ENCODE results near the gene TEX29.

The TEX29 gene

GRCh38 chr13:111322001-111322915 lies 1.8 kb downstream of the TEX29 start:
- DNase-seq (ENCODE audit: low spot score), result no peak

DNA sequence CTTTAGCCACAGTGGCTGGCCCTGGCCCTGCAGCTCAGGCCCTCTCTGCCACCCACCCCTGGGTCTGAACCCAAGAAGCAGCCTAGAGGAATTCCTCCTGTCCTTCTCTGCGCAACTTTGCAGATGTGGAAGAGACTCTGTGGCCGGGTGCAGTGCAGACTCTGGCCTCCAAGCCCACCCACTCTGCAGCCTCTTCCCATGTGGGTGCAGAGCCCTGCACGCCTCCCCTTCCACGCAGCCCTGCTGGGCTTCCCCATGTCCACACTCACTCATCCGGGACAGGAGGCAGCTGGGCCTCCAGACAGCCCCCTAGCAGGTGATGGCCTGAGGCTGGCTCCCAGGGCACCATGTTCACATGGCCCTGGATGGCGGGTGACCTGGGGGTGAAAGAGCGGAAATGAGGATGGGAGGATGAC lies 2.5 kb downstream of the TEX29 start:
- no peak for DNase-seq (ENCODE audit: low spot score)

DNA sequence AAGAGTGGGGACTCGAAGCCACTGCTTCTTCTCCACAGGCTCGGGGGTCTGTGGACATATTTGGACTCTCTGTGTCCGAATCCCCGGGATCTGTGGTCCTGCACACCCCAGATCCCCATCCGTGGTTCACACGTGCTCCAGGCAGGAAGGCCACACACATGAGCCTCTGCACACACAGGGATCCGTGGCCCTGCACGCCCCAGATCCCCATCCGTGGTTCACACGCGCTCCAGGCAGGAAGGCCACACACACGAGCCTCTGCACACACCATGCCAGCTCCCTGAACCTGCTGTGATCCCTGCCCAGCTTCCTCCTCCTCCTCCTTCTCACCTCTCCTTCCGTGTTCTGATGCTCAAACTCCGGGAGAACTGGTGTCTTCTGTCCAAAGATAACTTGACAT lies 3.1 kb downstream of the TEX29 start:
- DNase-seq (ENCODE audit: low spot score), result no peak

GRCh38 chr13:111323950-111324651 lies 3.7 kb downstream of the TEX29 start:
- no peak for DNase-seq (ENCODE audit: low spot score)

DNA sequence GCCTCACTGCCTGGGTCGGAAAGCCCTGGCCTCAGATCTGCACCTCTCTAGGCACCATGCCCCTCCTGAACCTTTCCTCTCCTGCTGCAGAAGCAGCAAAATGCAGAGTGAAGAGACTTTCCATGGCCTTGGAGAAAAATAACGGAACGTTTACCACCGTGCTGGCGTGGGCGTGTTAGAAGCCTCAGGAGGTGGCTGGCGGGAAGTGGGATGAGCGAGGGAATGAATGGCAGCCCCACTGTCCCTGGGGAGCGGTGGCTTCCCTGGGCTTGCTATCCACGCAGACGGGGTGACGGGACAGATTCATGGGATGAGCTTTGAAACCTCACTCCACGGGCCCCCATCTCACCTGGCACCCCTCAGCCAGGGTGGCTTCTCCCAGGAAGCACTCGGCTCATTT lies 4.3 kb downstream of the TEX29 start:
- DNase-seq (ENCODE audit: low spot score), result no peak

- DNase-seq (ENCODE audit: low spot score), result no peak
Measured at GRCh38 chr13:111325146-111325890, 4.9 kb downstream of the TEX29 start.

DNA sequence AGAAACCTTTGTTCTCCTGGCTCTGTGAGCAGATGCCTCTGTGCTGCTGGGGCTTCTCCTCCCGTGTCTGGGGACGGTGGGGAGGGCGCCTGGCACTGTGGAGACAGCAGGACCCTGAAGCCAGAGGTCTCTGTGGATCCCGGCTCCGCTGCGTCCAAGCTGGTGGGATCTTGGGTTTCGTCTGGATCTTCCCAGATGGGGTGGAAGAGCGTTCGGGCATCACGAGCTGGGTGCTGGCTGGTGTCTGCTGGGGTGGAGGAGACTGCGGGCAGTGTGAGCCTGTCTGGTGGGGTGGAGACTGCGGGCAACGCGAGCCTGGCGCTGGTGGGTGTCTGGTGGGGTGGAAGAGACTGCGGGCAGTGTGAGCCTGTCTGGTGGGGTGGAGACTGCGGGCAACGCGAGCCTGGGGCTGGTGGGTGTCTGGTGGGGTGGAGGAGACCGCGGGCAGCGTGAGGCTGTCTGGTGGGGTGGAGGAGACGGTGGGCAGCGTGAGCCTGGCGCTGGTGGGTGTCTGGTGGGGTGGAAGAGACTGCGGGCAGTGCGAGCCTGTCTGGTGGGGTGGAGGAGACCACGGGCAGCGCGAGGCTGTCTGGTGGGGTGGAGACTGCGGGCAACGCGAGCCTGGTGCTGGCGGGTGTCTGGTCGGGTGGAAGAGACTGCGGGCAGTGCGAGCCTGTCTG lies 5.6 kb downstream of the TEX29 start:
- DNase-seq (ENCODE audit: low spot score), result no peak

DNA sequence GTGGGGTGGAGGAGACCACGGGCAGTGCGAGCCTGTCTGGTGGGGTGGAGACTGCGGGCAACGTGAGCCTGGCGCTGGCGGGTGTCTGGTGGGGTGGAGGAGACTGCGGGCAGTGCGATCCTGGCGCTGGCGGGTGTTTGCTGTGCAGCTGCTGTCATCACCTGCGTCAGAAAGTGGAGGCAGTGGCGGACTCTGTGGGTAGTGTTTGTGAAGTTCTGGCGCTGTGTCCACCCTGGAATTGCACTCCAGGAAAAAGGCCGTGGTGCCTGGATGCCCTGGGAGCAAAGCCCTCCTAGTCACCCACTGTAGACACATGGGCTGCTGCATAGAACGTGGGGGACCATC lies 6.2 kb downstream of the TEX29 start:
- DNase-seq (ENCODE audit: low spot score), result no peak

DNA sequence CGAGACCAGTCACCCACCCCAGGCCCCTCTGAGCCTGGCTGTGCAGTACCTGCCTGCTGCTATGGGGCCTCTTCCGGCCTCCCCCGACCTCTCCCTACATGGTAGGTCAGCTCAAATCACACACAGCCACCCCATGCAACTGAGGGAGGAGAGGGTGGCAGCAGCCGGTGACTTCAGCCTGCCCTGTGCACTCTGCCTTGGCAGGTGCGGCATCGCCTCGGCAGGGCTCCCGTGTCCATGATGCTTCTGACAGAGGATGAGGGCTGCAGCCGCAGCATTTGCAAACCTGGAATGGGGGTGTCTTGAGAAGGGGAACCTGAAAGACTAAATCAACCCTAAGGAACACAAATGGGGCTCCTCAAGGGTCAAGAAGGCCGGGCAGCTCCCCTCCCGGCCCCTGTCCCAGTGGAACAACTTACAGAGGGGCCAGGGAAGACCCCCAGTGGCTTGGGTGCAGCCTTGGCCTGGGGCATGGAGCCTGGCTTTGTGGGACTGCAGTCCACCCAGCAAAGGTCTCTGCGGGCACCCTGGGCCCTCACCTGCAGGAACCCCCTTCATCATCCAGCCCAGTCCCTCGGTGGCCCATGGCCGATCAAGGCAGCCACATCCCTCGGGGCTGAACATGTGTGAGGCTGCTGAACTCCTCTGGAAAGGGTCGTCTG lies 6.7 kb downstream of the TEX29 start:
- no peak for DNase-seq (ENCODE audit: low spot score)

- DNase-seq (ENCODE audit: low spot score), result no peak
Measured at GRCh38 chr13:111327730-111328573, 7.5 kb downstream of the TEX29 start.

GRCh38 chr13:111328574-111329410 lies 8.3 kb downstream of the TEX29 start:
- DNase-seq (ENCODE audit: low spot score), result no peak

GRCh38 chr13:111329641-111330040 lies 9.2 kb downstream of the TEX29 start:
- no peak for DNase-seq (ENCODE audit: low spot score)

DNA sequence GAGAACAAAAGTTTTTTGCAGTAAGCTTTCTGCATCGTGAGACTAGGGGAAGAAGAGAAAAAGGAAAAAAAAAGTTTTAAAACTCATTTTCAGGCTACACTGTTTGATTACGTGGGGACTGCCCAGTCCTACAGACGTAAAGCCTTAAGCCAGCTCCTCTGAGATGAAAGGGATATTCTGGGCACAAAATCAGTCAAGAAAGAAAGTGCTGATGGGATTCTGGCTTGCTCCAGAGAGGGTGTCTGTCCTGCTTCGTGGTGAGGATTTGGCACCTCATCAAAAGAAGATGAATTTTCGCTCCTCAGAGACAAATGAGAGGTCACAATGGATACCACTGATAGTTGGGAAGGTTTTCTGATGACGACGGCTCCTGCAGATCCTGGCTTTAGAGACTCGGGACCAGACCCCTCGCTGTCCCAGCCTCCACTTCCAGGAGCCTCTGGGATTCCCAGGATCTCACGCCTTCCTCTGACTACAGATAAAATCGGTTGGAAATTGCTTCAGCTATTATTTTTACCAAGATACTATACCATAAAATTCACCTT lies 9.7 kb downstream of the TEX29 start:
- DNase-seq (ENCODE audit: low spot score), result no peak

DNA sequence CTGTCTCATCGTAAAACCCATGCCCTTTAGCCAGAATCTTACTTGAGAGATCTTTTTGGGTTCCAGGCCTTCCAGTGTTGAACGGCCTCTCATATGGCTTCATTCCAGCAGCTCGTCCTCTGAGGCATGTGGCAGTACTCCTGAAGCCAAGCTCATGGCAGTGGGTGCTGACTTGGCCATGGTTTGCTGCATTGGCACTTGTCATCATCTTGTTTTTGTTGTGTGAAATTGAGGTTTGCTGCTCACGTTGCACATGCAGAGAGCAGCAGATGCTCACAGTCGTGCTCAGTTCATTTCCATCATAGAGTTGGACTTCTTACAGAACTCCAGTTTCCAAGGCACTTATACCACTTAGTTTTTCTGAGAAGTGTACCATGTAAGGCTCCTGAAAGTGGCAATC lies 14.9 kb downstream of the TEX29 start:
- no peak for DNase-seq (ENCODE audit: low spot score)

DNA sequence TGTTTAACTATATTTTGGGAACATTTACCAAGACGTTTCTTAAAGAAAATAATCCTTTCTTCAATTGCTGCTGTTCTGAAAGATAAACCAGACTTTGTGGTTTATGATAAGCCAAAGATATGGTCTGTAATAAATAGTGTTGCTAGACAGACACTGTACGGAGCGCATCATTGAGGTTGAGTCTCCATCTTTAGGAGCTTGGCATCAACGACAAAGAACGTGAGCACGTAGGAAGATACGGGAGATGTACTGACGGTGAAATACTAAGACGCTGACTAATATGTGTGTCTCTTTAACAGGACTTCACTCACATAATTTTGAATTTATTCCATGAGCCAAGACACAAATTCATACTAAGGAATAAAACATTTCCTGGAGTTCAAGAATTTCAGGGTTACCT lies 16.2 kb downstream of the TEX29 start:
- DNase-seq (ENCODE audit: low spot score), result no peak

- peak; percentile 25 for DNase-seq (ENCODE audit: low spot score)
Measured at GRCh38 chr13:111337206-111337605, 16.8 kb downstream of the TEX29 start.

- DNase-seq (ENCODE audit: low spot score), result no peak
Measured at GRCh38 chr13:111337741-111338140, 17.3 kb downstream of the TEX29 start.

DNA sequence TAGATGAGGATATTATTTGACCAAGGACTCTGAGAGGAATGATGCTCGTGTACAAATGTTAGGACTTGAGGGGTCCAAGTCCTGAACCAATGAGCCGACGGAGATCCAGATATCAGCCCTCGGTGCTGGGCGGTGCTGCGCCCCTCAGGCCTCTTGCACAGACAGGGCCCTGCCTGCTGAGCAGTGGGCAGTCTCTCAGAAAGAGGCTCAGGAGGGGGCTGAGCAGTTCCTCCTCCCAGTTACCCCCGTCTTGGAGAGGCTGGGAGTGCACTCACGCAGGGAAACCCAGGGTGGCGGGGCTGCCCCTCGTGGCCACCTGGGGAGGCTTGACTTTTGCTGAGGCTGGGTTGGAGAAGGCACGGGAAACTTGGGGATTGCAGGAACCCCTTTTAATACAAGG lies 18.4 kb downstream of the TEX29 start:
- no peak for DNase-seq (ENCODE audit: low spot score)

GRCh38 chr13:111339366-111340143 lies 19.1 kb downstream of the TEX29 start:
- no peak for DNase-seq (ENCODE audit: low spot score)
